Type B pancreatic cell (in vitro differentiated cells): Measurements from ENCODE around the gene ASCC3. TPM values are rescaled to one million over a fixed set of nuclear protein-coding genes. Genes with fewer than 3 reads are reported as not detected.

ENCODE experiments used
- DNase-seq: peaks from one replicate; pipeline ENCODE4 v3.0.0; 2021; ENCODE audit warnings: mixed read lengths; ENCODE audit not compliant: unreplicated experiment; ENCODE audit errors: extremely low spot score
- H3K27ac Mint-ChIP-seq: 2 replicates; pipeline ENCODE4 v1.8.0; 2021; ENCODE audit warnings: mild to moderate bottlenecking, mixed read lengths
- H3K27me3 Mint-ChIP-seq: 2 replicates; pipeline ENCODE4 v1.8.0; 2021; ENCODE audit warnings: mixed read lengths
- H3K36me3 Mint-ChIP-seq: 2 replicates; pipeline ENCODE4 v1.8.0; 2021; ENCODE audit warnings: mixed read lengths
- H3K4me1 Mint-ChIP-seq: one replicate; pipeline ENCODE4 v1.8.0; 2021; ENCODE audit warnings: mixed read lengths; ENCODE audit not compliant: unreplicated experiment
- H3K4me3 Mint-ChIP-seq: 2 replicates; pipeline ENCODE4 v1.8.0; 2021; ENCODE audit warnings: mild to moderate bottlenecking, mixed read lengths
- H3K9me3 Mint-ChIP-seq: 2 replicates; pipeline ENCODE4 v1.8.0; 2021; ENCODE audit warnings: mixed read lengths
- CTCF ChIP-seq: fragments of 200-600 bp; sonication (generic); conservative IDR thresholded peaks from 2 replicates; pipeline ENCODE4 v1.5.0; 2021; ENCODE audit warnings: antibody characterized with exemption, mild to moderate bottlenecking
- total RNA-seq: library from RNA; stranded (reverse); gene quantifications from 2 replicates; pipeline ENCODE4 v1.2.1, GENCODE V29; 2021; ENCODE audit warnings: low replicate concordance

Gene ASCC3
- total RNA-seq, 1 donor from 2014 or later = 51.2 TPM

- Mint-ChIP-seq H3K27me3 (no peaks in the 10 kb centered on the region), H3K36me3 (no peaks in the 10 kb centered on the region), H3K4me1 (no peaks in the 10 kb centered on the region), H3K9me3 (no peaks in the 10 kb centered on the region), H3K27ac (no peak overlapping the region), H3K4me3 (no peak overlapping the region)
- DNase-seq = no peak
- TF ChIP-seq CTCF = no peak
These were observed 362.5 kb downstream of the ASCC3 start for GRCh38 chr6:100518588-100518987.

- H3K4me3 Mint-ChIP-seq = no peak overlapping the region
- peaks cover 6% of the 10 kb centered on the region for H3K36me3 Mint-ChIP-seq
- no peaks in the 10 kb centered on the region for H3K27me3 Mint-ChIP-seq
- H3K4me1 Mint-ChIP-seq = no peaks in the 10 kb centered on the region
- no peak for DNase-seq
- TF ChIP-seq CTCF = no peak
- no peak overlapping the region for H3K27ac Mint-ChIP-seq
- H3K9me3 Mint-ChIP-seq = no peaks in the 10 kb centered on the region
These were observed 363.5 kb downstream of the ASCC3 start for GRCh38 chr6:100517633-100518032.

- Mint-ChIP-seq H3K4me1 (no peaks in the 10 kb centered on the region), H3K4me3 (no peak overlapping the region), H3K27ac (no peak overlapping the region), H3K36me3 (peaks cover 10% of the 10 kb centered on the region), H3K27me3 (no peaks in the 10 kb centered on the region), H3K9me3 (no peaks in the 10 kb centered on the region)
- DNase-seq = no peak
- TF ChIP-seq CTCF = no peak
These were observed 364.0 kb downstream of the ASCC3 start for GRCh38 chr6:100517106-100517505.

- DNase-seq = no peak
- no peak overlapping the region for H3K4me3 Mint-ChIP-seq
- no peaks in the 10 kb centered on the region for H3K9me3 Mint-ChIP-seq
- peaks cover 26% of the 10 kb centered on the region for H3K36me3 Mint-ChIP-seq
- no peak overlapping the region for H3K27ac Mint-ChIP-seq
- no peaks in the 10 kb centered on the region for H3K27me3 Mint-ChIP-seq
- H3K4me1 Mint-ChIP-seq = no peaks in the 10 kb centered on the region
- TF ChIP-seq CTCF = no peak
These were observed 366.5 kb downstream of the ASCC3 start for GRCh38 chr6:100514660-100515059.

GRCh38 chr6:100512203-100512862 is 368.8 kb downstream of the ASCC3 start:
- Mint-ChIP-seq H3K27me3 (no peaks in the 10 kb centered on the region), H3K4me3 (no peak overlapping the region), H3K4me1 (no peaks in the 10 kb centered on the region), H3K36me3 (peaks cover 29% of the 10 kb centered on the region), H3K27ac (no peak overlapping the region), H3K9me3 (no peaks in the 10 kb centered on the region)
- DNase-seq = no peak
- TF ChIP-seq CTCF = no peak
